K562 (cell line): ENCODE data around the gene MPPED1. TPM values are rescaled to one million over a fixed set of nuclear protein-coding genes. Genes with fewer than 3 reads are reported as not detected.

Experiments used
- DPF2 ChIP-seq: fragments of 450-650 bp; IDR thresholded peaks from 2 replicates; pipeline ENCODE4 v1.6.1; 2016
- EWSR1 ChIP-seq: fragments of 450-650 bp; IDR thresholded peaks from 2 replicates; pipeline ENCODE4 v1.6.1; 2018; ENCODE audit warnings: borderline replicate concordance, mild to moderate bottlenecking, low read depth, moderate library complexity; ENCODE audit not compliant: partially characterized antibody
- HDGF ChIP-seq: fragments of 450-650 bp; IDR thresholded peaks from 2 replicates; pipeline ENCODE4 v1.6.1; 2016
- KDM1A ChIP-seq, 2 experiments: fragments of 450-650 bp; IDR thresholded peaks; 2 replicates each; pipeline ENCODE4 v1.6.1; 2016; ENCODE audit warnings: mild to moderate bottlenecking in 2 of 2
- NFRKB ChIP-seq: fragments of 450-650 bp; IDR thresholded peaks from 2 replicates; pipeline ENCODE4 v1.6.1; 2016; ENCODE audit warnings: low read depth
- NR2C2 ChIP-seq, 2 experiments: fragments of 200-800 bp in 1 of 2; sonication (Bioruptor generic) in 1 of 2; sonication (generic) in 1 of 2; formaldehyde crosslinking in 1 of 2; IDR thresholded peaks; 2 replicates each; pipeline versions ENCODE4 v1.6.1 to v1.8.0; 2016 to 2022; ENCODE audit warnings: mild to moderate bottlenecking in 1 of 2, missing compliant biosample characterization in 1 of 2, missing genetic modification characterization in 1 of 2, missing genetic modification reagents in 1 of 2
- POLR3A ChIP-seq: IDR thresholded peaks from 2 replicates; pipeline ENCODE4 v1.6.1; 2011; ENCODE audit warnings: borderline replicate concordance, mild to moderate bottlenecking, moderate library complexity; ENCODE audit not compliant: insufficient read length, insufficient read depth; ENCODE audit errors: extremely low read depth
- polyA plus RNA-seq, 8 experiments: library from polyadenylated mRNA; depleted of rRNA in 4 of 8; stranded (reverse) in 5 of 8; unstranded in 3 of 8; fragments of >200 nt; fragmentation: Nextera tagmentation in 2 of 8; fragmentation: Illumina TruSeq in 1 of 8; extraction: Ambion mirVana in 2 of 8; extraction: Trizol in 1 of 8; gene quantifications; 2 replicates each; pipeline versions ENCODE4 v1.2.1 to v1.2.3, GENCODE V29; 2011 to 2014; ENCODE audit warnings: inconsistent platforms in 1 of 8, missing spikeins in 1 of 8
- total RNA-seq, 7 experiments: library from RNA; depleted of rRNA in 6 of 7; stranded (reverse); fragments of >200 nt in 6 of 7; fragmentation: Illumina TruSeq in 2 of 7; extraction: Trizol in 2 of 7; gene quantifications; 2 replicates each; pipeline versions ENCODE4 v1.2.1 to v1.2.3, GENCODE V29; 2011 to 2021; ENCODE audit warnings: low replicate concordance in 1 of 7
- TF ChIP-seq, protein P1 (sequence below): fragments of 450-650 bp; IDR thresholded peaks from 2 replicates; pipeline ENCODE4 v1.6.1; 2016
- TF ChIP-seq, protein P2 (sequence below): fragments of 250-450 bp; sonication (Bioruptor Pico); IDR thresholded peaks from 2 replicates; pipeline ENCODE4 v1.5.0; 2021; ENCODE audit warnings: mild to moderate bottlenecking, moderate library complexity

MPPED1 gene
- total and polyA plus RNA-seq, 9 of the 15 experiments (the other 6 are each of a cell fraction or from before 2014, with no cell fraction given): not detected

DNA sequence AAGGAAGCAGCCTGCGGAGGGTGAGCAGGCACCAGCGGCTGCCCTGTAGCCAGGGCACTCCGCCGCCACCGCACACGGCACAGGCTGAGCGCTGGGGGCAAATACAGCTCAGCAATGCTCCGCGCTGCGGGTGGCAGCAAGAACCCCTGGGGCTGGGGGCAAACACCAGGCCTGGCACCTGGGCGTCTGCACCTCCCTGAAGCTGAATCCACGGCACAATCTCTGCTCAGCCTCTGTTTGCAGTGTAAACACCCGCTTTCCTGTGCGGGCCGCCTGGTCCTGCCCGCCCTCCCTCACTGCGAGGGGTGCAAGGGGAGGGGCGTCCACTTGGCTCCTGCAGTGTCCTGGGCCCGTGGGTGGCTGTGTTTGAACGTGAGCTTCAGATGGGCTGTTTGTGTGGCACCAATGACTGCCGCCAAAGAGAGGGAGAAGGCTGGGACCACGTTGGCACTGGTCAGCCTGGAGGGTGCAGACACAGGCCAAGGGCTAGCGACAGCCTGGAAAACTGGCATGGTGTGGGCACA lies 14.8 kb upstream of the MPPED1 start (continued):
- TF ChIP-seq EWSR1 (no peak), KDM1A (IDR thresholded peaks at IDR 0.05) (no peak), HDGF (no peak), POLR3A (no peak), NFRKB (no peak), NR2C2 (CRISPR knock-in tag; IDR thresholded peaks at IDR 0.05) (no peak), NR2C2 (tag; IDR thresholded peaks at IDR 0.05) (no peak), DPF2 (no peak)
- TF ChIP-seq, protein P1, sequence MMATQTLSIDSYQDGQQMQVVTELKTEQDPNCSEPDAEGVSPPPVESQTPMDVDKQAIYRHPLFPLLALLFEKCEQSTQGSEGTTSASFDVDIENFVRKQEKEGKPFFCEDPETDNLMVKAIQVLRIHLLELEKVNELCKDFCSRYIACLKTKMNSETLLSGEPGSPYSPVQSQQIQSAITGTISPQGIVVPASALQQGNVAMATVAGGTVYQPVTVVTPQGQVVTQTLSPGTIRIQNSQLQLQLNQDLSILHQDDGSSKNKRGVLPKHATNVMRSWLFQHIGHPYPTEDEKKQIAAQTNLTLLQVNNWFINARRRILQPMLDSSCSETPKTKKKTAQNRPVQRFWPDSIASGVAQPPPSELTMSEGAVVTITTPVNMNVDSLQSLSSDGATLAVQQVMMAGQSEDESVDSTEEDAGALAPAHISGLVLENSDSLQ: no peak
- TF ChIP-seq, protein P2, sequence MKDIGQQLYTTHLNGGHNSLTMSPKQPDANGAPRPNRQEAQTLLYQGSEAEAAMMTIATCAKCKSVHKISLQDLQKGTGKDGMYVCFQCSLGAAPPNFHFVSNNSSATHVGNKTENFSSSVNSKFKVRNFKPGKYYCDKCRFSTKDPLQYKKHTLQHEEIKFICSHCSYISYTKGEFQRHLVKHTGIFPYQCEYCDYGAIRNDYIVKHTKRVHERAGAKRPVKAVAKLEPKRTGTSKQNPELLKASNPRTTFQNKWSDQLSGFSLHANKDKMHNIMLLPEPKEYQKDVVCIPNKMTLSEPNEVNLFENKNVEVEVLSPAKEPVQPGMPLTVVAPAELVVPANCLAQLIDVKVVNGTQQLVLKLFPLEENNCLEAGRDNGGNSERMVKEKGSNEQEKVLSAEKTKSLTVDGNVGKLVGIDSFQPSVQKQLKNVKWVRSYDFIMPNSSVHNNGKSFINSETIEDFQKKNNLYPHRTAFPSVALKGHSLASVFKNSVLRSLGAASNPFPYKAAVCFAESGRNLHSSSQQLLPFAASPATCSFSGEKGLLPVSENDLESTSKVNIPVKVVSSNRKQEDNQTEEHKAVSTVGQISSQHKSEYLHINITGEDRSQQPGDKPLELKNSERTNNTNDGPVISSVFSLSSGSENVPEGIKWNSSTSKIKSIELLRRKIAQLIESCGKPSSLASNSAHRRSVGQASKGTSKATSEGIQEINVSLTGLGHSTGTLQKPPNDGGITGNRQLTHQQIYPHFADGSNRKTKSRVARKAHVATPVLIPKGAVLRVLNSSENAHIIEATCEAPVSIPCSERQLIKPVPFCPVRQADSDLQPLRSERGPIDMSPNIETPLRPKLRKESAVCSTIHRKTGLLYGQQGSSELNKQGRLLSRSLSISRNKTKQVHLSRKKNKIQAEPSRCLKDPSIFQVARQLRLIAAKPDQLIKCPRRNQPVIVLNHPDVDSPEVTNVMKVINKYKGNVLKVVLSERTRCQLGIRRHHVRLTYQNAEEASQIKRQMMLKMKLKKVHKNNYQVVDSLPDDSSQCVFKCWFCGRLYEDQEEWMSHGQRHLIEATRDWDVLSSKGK (CRISPR knock-in tag): no peak
